Lower leg skin (tissue), 4 donors: ENCODE data around the gene RHPN2. TPM values are rescaled to one million over a fixed set of nuclear protein-coding genes. Genes with fewer than 3 reads are reported as not detected.

Source experiments
- DNase-seq, 2 donors: peaks; one replicate each; pipeline ENCODE4 v3.0.0-alpha.2; 2019; ENCODE audit warnings: low spot score in 2 of 2
- H3K4me3 ChIP-seq: fragments of 200-600 bp; sonication (generic); 2 replicates; pipeline ENCODE4 v1.5.1; 2017; ENCODE audit warnings: mild to moderate bottlenecking, low read depth; ENCODE audit not compliant: poor library complexity, severe bottlenecking
- POLR2A ChIP-seq, 2 donors: fragments of 450-650 bp; IDR thresholded peaks; one replicate each; pipeline ENCODE4 v1.6.1; 2016 to 2017; ENCODE audit warnings: antibody characterized with exemption in 2 of 2, mild to moderate bottlenecking in 1 of 2, moderate library complexity in 1 of 2
- WGBS, 2 donors: methylation state at CpG; one replicate each; pipeline ENCODE4 v1.1.5; 2018; 5-methylcytosine and 5-hydroxymethylcytosine counted together
- intact Hi-C: fragments of 100-400 bp; cut with DNase I; formaldehyde crosslinking; loops from one replicate; pipeline ENCODE4 v1.15.0; 2023; ENCODE audit warnings: low total_unique reads
- total RNA-seq, 4 donors: library from RNA; depleted of rRNA; stranded (reverse); fragments of >200 nt; gene quantifications; one replicate each; pipeline ENCODE4 v1.1.0, GENCODE V29; 2016
- TF ChIP-seq, protein P1 (sequence below), 3 donors: fragments of 450-650 bp; IDR thresholded peaks; one replicate each; pipeline ENCODE4 v1.5.1; 2016; ENCODE audit warnings: antibody characterized with exemption in 3 of 3, mild to moderate bottlenecking in 3 of 3, moderate library complexity in 2 of 3

Gene RHPN2
- total RNA-seq, 4 donors from 2014 or later, result 4.0 to 25.7 (median 19.9) TPM

DNA sequence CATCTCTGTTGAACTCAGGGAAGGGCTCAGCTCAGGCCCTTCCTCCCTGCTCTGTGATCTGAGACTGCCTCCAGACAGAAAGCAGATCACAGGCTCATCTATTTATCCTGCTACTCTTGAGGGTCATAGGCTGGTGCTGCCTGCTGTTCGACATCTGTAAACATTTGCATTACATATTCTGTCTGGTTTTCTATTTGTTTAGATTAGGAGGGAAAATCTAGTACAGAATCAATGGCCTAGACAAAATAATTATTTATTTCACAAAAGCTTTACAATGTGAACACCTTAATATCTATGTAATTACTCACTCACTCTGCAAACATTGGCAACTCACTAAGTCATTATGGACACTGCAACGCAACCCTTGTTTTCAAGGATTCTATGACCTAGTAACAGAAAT is 135.9 kb downstream of the RHPN2 start:
- intact Hi-C loops, result no loop called here
- DNase-seq, result no peak
- no peak overlapping the region for H3K4me3 ChIP-seq
- no peak for TF ChIP-seq POLR2A (IDR thresholded peaks at IDR 0.05)
- TF ChIP-seq, protein P1, sequence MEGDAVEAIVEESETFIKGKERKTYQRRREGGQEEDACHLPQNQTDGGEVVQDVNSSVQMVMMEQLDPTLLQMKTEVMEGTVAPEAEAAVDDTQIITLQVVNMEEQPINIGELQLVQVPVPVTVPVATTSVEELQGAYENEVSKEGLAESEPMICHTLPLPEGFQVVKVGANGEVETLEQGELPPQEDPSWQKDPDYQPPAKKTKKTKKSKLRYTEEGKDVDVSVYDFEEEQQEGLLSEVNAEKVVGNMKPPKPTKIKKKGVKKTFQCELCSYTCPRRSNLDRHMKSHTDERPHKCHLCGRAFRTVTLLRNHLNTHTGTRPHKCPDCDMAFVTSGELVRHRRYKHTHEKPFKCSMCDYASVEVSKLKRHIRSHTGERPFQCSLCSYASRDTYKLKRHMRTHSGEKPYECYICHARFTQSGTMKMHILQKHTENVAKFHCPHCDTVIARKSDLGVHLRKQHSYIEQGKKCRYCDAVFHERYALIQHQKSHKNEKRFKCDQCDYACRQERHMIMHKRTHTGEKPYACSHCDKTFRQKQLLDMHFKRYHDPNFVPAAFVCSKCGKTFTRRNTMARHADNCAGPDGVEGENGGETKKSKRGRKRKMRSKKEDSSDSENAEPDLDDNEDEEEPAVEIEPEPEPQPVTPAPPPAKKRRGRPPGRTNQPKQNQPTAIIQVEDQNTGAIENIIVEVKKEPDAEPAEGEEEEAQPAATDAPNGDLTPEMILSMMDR (IDR thresholded peaks at IDR 0.05), result no peak
- 96 to 97% methylated on average over 2 of the region's 2 CpGs for WGBS, 2 donors

Other genes starting within 250 kb of the RHPN2 start
- gene SLC7A9, start 195.1 kb downstream of the RHPN2 start, total RNA-seq, result under 1 TPM in 2 of 4 donors, not detected in 2; 0.49 TPM
- gene CEP89, start 92.9 kb downstream of the RHPN2 start, total RNA-seq, result 10 to 100 TPM in 3 of 4 donors, 1 to 10 TPM in 1; 8.8 to 16.6 (median 10.6) TPM
- 1 to 10 TPM in 3 of 4 donors, under 1 TPM in 1; 0.63 to 2.5 (median 1.4) TPM for gene FAAP24, start 92.6 kb downstream of the RHPN2 start, total RNA-seq
- gene GPATCH1, start 16.3 kb upstream of the RHPN2 start, total RNA-seq, result 10 to 100 TPM in 1 of 4 donors, 1 to 10 TPM in 3; 7.0 to 14.6 (median 8.7) TPM
- not detected for gene WDR88, start 67.2 kb upstream of the RHPN2 start, total RNA-seq
- gene LRP3, start 129.4 kb upstream of the RHPN2 start, total RNA-seq, result 10 to 100 TPM in 3 of 4 donors, 1 to 10 TPM in 1; 9.4 to 27.4 (median 18.0) TPM
- gene SLC7A10, start 161.0 kb upstream of the RHPN2 start, total RNA-seq, result under 1 TPM in 1 of 4 donors, not detected in 3; 0.62 TPM
- gene CEBPA, start 237.6 kb upstream of the RHPN2 start, total RNA-seq, result 100 to 1,000 TPM; 228 to 297 (median 255) TPM